ENCODE data around the gene AS3MT.

- no peak for TF ChIP-seq EZH2 (IDR thresholded peaks at IDR 0.05; ENCODE audit: insufficient read depth, poor library complexity, severe bottlenecking)
- no peak for TF ChIP-seq EZH2phosphoT487 (IDR thresholded peaks at IDR 0.05; ENCODE audit: insufficient read depth, low read depth)
These were observed 62.4 kb downstream of the AS3MT start for GRCh38 chr10:102931643-102932042.
